K562 (cell line): Measurements from ENCODE around the gene USP22. TPM values are rescaled to one million over a fixed set of nuclear protein-coding genes. Genes with fewer than 3 reads are reported as not detected.

Experiments
- FOXK2 ChIP-seq, 2 experiments: fragments of 450-650 bp; IDR thresholded peaks in 1 of 2; conservative IDR thresholded peaks in 1 of 2; 2 replicates each; pipeline ENCODE4 v1.6.1; 2016; ENCODE audit warnings: low read depth in 2 of 2, mild to moderate bottlenecking in 1 of 2
- KDM2B ChIP-seq: fragments of 250-450 bp; sonication (Bioruptor Pico); IDR thresholded peaks from 2 replicates; pipeline ENCODE4 v1.8.0; 2021; ENCODE audit warnings: mild to moderate bottlenecking, moderate library complexity
- MAZ ChIP-seq, 2 experiments: fragments of 450-650 bp in 1 of 2; sonication (generic) in 1 of 2; formaldehyde crosslinking; IDR thresholded peaks in 1 of 2; conservative IDR thresholded peaks in 1 of 2; 2 replicates each; pipeline versions ENCODE4 v1.4.0 to v1.5.0; 2020; ENCODE audit warnings: mild to moderate bottlenecking in 1 of 2, missing genetic modification reagents in 1 of 2
- MECOM ChIP-seq: fragments of 250-450 bp; sonication (Bioruptor Pico); IDR thresholded peaks from 2 replicates; pipeline ENCODE4 v1.8.0; 2022; ENCODE audit warnings: inconsistent platforms
- NFIX ChIP-seq: fragments of 250-450 bp; sonication (Bioruptor Pico); IDR thresholded peaks from 2 replicates; pipeline ENCODE4 v1.4.0; 2020; ENCODE audit warnings: low read depth, mild to moderate bottlenecking, moderate library complexity
- NR2C1 ChIP-seq, 2 experiments: fragments of 450-650 bp; IDR thresholded peaks; 2 replicates each; pipeline ENCODE4 v1.6.1; 2017; ENCODE audit warnings: mild to moderate bottlenecking in 2 of 2, antibody characterized with exemption in 1 of 2, inconsistent platforms in 1 of 2, missing compliant biosample characterization in 1 of 2, missing genetic modification characterization in 1 of 2
- SMARCA4 ChIP-seq: fragments of 450-650 bp; IDR thresholded peaks from 2 replicates; pipeline ENCODE4 v1.6.1; 2016
- SMARCA5 ChIP-seq: fragments of 450-650 bp; IDR thresholded peaks from 2 replicates; pipeline ENCODE4 v1.6.1; 2016
- ZNF146 ChIP-seq: IDR thresholded peaks from one replicate; pipeline ENCODE4 v1.6.1; 2018; ENCODE audit warnings: missing compliant biosample characterization; ENCODE audit not compliant: unreplicated experiment
- ZNF444 ChIP-seq: fragments of 250-450 bp; sonication (Bioruptor Pico); IDR thresholded peaks from 2 replicates; pipeline ENCODE4 v1.4.0; 2020; ENCODE audit warnings: mild to moderate bottlenecking, moderate library complexity
- ZNF586 ChIP-seq: fragments of 450-650 bp; formaldehyde crosslinking; conservative IDR thresholded peaks from 2 replicates; pipeline ENCODE4 v1.4.0; 2020; ENCODE audit warnings: mild to moderate bottlenecking, moderate library complexity
- polyA plus RNA-seq, 8 experiments: library from polyadenylated mRNA; depleted of rRNA in 4 of 8; stranded (reverse) in 5 of 8; unstranded in 3 of 8; fragments of >200 nt; fragmentation: Nextera tagmentation in 2 of 8; fragmentation: Illumina TruSeq in 1 of 8; extraction: Ambion mirVana in 2 of 8; extraction: Trizol in 1 of 8; gene quantifications; 2 replicates each; pipeline versions ENCODE4 v1.2.1 to v1.2.3, GENCODE V29; 2011 to 2014; ENCODE audit warnings: inconsistent platforms in 1 of 8, missing spikeins in 1 of 8
- total RNA-seq, 7 experiments: library from RNA; depleted of rRNA in 6 of 7; stranded (reverse); fragments of >200 nt in 6 of 7; fragmentation: Illumina TruSeq in 2 of 7; extraction: Trizol in 2 of 7; gene quantifications; 2 replicates each; pipeline versions ENCODE4 v1.2.1 to v1.2.3, GENCODE V29; 2011 to 2021; ENCODE audit warnings: low replicate concordance in 1 of 7
- TF ChIP-seq, protein P1 (sequence below): fragments of 250-450 bp; sonication (Bioruptor Pico); IDR thresholded peaks from 2 replicates; pipeline ENCODE4 v1.9.0; 2021; ENCODE audit warnings: mild to moderate bottlenecking, inconsistent platforms
- TF ChIP-seq, protein P2 (sequence below), 2 experiments: fragments of 450-650 bp; formaldehyde crosslinking in 1 of 2; IDR thresholded peaks; 2 replicates each; pipeline versions ENCODE4 v1.4.0 to v1.6.1; 2014 to 2020; ENCODE audit warnings: mild to moderate bottlenecking in 2 of 2, borderline replicate concordance in 1 of 2, low read depth in 1 of 2
- TF ChIP-seq, protein P3 (sequence below), 3 experiments: IDR thresholded peaks in 2 of 3; conservative IDR thresholded peaks in 1 of 3; 2 replicates each; pipeline ENCODE4 v1.5.1; 2011 to 2012; ENCODE audit warnings: low read length in 3 of 3, mild to moderate bottlenecking in 3 of 3, control low read depth in 2 of 3, improper control_type of control experiment in 1 of 3, inconsistent platforms in 1 of 3, low read depth in 1 of 3, mixed read lengths in 1 of 3, moderate library complexity in 1 of 3; ENCODE audit not compliant: insufficient read depth in 2 of 3

Gene USP22
- total and polyA plus RNA-seq, 9 of the 15 experiments (the other 6 are each of a cell fraction or from before 2014, with no cell fraction given), result 6.5 to 113 (median 58.9) TPM

DNA sequence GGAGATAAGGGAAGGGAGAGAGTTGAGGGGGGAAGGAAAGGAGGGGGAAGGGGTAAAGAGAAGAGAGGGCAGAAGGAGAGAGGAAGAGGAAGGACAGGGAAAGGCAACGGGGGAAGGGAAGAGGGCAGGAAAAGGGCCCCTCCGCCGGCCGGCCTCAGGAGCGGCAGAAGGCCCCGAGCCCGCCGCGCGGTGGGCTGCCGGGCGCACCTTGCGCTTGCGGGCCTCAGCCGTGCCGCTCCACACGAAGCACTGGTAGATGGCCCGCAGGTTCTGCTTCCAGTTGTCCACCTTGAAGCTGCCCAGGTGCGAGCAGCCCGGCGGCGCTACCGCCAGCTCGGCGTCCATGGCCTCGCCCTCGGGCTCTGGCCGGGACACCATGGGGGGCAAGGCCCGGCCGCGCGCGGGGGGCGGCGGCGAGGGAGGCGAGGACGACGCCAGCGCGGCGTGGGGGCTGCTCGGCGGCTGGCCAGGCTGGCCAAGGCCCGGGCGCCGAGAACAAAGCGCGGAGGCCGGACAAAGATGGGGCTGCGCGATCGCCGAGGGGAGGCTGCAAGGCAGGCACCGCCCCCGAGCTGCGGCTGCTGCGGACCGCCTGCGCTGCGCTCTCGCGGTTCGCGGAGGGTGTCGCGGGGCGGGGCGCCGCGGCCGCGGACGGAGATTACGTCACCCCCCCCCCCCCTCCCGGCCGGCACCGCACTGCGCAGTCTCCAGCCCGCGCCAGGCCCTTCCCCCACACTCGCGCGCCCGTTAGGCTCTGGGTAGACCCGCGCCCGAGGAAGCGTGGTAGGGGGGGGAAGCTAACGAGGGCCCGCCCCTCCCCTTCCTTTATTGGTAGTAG is at the start of gene USP22 (continued):
- TF ChIP-seq, protein P1, sequence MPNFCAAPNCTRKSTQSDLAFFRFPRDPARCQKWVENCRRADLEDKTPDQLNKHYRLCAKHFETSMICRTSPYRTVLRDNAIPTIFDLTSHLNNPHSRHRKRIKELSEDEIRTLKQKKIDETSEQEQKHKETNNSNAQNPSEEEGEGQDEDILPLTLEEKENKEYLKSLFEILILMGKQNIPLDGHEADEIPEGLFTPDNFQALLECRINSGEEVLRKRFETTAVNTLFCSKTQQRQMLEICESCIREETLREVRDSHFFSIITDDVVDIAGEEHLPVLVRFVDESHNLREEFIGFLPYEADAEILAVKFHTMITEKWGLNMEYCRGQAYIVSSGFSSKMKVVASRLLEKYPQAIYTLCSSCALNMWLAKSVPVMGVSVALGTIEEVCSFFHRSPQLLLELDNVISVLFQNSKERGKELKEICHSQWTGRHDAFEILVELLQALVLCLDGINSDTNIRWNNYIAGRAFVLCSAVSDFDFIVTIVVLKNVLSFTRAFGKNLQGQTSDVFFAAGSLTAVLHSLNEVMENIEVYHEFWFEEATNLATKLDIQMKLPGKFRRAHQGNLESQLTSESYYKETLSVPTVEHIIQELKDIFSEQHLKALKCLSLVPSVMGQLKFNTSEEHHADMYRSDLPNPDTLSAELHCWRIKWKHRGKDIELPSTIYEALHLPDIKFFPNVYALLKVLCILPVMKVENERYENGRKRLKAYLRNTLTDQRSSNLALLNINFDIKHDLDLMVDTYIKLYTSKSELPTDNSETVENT, result peak; percentile 50; the same call in 1 of the 2 replicates
- TF ChIP-seq ZNF146 (CRISPR knock-in tag) (no peak), KDM2B (CRISPR knock-in tag) (no peak), MAZ (CRISPR knock-in tag; conservative IDR thresholded peaks at IDR 0.05 in 1 of 2, IDR thresholded peaks at IDR 0.05 in 1 of 2) (peak; percentile 22 to 47; a peak in 2 of 4 replicates), ZNF444 (CRISPR knock-in tag) (no peak), NR2C1 (IDR thresholded peaks at IDR 0.05) (no peak), NR2C1 (tag; IDR thresholded peaks at IDR 0.05) (no peak), NFIX (CRISPR knock-in tag) (no peak), ZNF586 (no peak), MECOM (CRISPR knock-in tag) (no peak), SMARCA4 (0 out of 2 replicates have a peak, but pooled peaks have one; percentile 16), FOXK2 (conservative IDR thresholded peaks at IDR 0.05 in 1 of 2, IDR thresholded peaks at IDR 0.05 in 1 of 2; ENCODE audit: low read depth in 2 of 2) (no peak), SMARCA5 (no peak)
- TF ChIP-seq, protein P2, sequence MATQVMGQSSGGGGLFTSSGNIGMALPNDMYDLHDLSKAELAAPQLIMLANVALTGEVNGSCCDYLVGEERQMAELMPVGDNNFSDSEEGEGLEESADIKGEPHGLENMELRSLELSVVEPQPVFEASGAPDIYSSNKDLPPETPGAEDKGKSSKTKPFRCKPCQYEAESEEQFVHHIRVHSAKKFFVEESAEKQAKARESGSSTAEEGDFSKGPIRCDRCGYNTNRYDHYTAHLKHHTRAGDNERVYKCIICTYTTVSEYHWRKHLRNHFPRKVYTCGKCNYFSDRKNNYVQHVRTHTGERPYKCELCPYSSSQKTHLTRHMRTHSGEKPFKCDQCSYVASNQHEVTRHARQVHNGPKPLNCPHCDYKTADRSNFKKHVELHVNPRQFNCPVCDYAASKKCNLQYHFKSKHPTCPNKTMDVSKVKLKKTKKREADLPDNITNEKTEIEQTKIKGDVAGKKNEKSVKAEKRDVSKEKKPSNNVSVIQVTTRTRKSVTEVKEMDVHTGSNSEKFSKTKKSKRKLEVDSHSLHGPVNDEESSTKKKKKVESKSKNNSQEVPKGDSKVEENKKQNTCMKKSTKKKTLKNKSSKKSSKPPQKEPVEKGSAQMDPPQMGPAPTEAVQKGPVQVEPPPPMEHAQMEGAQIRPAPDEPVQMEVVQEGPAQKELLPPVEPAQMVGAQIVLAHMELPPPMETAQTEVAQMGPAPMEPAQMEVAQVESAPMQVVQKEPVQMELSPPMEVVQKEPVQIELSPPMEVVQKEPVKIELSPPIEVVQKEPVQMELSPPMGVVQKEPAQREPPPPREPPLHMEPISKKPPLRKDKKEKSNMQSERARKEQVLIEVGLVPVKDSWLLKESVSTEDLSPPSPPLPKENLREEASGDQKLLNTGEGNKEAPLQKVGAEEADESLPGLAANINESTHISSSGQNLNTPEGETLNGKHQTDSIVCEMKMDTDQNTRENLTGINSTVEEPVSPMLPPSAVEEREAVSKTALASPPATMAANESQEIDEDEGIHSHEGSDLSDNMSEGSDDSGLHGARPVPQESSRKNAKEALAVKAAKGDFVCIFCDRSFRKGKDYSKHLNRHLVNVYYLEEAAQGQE (IDR thresholded peaks at IDR 0.05; ENCODE audit: borderline replicate concordance), result peak; percentile 5; the same call in 1 of the 2 replicates
- TF ChIP-seq, protein P2 (CRISPR knock-in tag; IDR thresholded peaks at IDR 0.05; ENCODE audit: low read depth), result peak; percentile 52; the same call in 1 of the 2 replicates
- TF ChIP-seq, protein P3, sequence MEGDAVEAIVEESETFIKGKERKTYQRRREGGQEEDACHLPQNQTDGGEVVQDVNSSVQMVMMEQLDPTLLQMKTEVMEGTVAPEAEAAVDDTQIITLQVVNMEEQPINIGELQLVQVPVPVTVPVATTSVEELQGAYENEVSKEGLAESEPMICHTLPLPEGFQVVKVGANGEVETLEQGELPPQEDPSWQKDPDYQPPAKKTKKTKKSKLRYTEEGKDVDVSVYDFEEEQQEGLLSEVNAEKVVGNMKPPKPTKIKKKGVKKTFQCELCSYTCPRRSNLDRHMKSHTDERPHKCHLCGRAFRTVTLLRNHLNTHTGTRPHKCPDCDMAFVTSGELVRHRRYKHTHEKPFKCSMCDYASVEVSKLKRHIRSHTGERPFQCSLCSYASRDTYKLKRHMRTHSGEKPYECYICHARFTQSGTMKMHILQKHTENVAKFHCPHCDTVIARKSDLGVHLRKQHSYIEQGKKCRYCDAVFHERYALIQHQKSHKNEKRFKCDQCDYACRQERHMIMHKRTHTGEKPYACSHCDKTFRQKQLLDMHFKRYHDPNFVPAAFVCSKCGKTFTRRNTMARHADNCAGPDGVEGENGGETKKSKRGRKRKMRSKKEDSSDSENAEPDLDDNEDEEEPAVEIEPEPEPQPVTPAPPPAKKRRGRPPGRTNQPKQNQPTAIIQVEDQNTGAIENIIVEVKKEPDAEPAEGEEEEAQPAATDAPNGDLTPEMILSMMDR (IDR thresholded peaks at IDR 0.05 in 2 of 3, conservative IDR thresholded peaks at IDR 0.05 in 1 of 3; ENCODE audit: insufficient read depth in 2 of 3, low read depth in 1 of 3, low read length in 3 of 3), result 0 out of 6 replicates have a peak, but pooled peaks of 1 of the 3 experiments have one; percentile 2
